Measurements from ENCODE around the gene FBXO8.

- TF ChIP-seq CTCF (IDR thresholded peaks at IDR 0.05) (no peak), EZH2phosphoT487 (IDR thresholded peaks at IDR 0.05) (no peak), EZH2 (IDR thresholded peaks at IDR 0.05) (no peak)
These were observed 76.1 kb downstream of the FBXO8 start for GRCh38 chr4:174207367-174207766.
